ENCODE results near the gene INHBE. TPM values are rescaled to one million over a fixed set of nuclear protein-coding genes. Genes with fewer than 3 reads are reported as not detected.

INHBE gene
- total and polyA plus RNA-seq, 12 donors, result 0.01 to 1.2 (median 0.38) TPM; not detected in 5

GRCh38 chr12:57454213-57454565 is 918 bp upstream of the INHBE start:
- H3K4me1 ChIP-seq, result peaks cover 0 to 33% (median 14%) of the 10 kb centered on the region in 9 donors
- no peak overlapping the region for H3K4me3 ChIP-seq
- H3K36me3 ChIP-seq, result no peaks in the 10 kb centered on the region
- intact Hi-C loops (cut with DNase I), result loop anchor here in 5 of 10 donors (2.0 to 10.0 kb wide), 5 partner anchors 142 to 192 kb away; no protein-coding TSS in a partner anchor
- ATAC-seq, result no peak
- DNase-seq, result no peak
- no peaks in the 10 kb centered on the region for H3K9me3 ChIP-seq
- WGBS, 2 donors, result 98 to 100% methylated on average over 2 of the region's 2 CpGs
- H3K27me3 ChIP-seq, result no peaks in the 10 kb centered on the region
- no peak overlapping the region for H3K27ac ChIP-seq
- TF ChIP-seq CTCF (IDR thresholded peaks at IDR 0.05), result no peak

GRCh38 chr12:57455374-57456144 is 452 bp downstream of the INHBE start:
- WGBS, 2 donors, result 51 to 57% methylated on average over 10 of the region's 10 CpGs
- ATAC-seq (no peak), DNase-seq (no peak)
- H3K36me3 ChIP-seq, result no peaks in the 10 kb centered on the region
- no peak overlapping the region for H3K27ac ChIP-seq
- H3K27me3 ChIP-seq, result peaks cover 0 to 4% (median 0%) of the 10 kb centered on the region in 7 donors
- intact Hi-C loops (cut with DNase I), result loop anchor here in 4 of 10 donors (2.0 to 10.0 kb wide), 4 partner anchors 147 to 193 kb away; partner anchors contain the start of gene B4GALNT1 (in 2 of the 4)
- TF ChIP-seq CTCF (IDR thresholded peaks at IDR 0.05), result no peak
- H3K9me3 ChIP-seq, result no peaks in the 10 kb centered on the region
- H3K4me1 ChIP-seq, result peaks cover 0 to 39% (median 21%) of the 10 kb centered on the region in 9 donors
- H3K4me3 ChIP-seq, result no peak overlapping the region

GRCh38 chr12:57456145-57456700 is 1.1 kb downstream of the INHBE start:
- DNase-seq (no peak), ATAC-seq (no peak)
- Histone ChIP-seq H3K27ac (no peak overlapping the region), H3K36me3 (no peaks in the 10 kb centered on the region), H3K4me3 (no peak overlapping the region), H3K27me3 (peaks cover 0 to 10% (median 0%) of the 10 kb centered on the region in 7 donors), H3K4me1 (peaks cover 3 to 45% (median 28%) of the 10 kb centered on the region in 9 donors), H3K9me3 (no peaks in the 10 kb centered on the region)
- intact Hi-C loops (cut with DNase I), result loop anchor here in 4 of 10 donors (5.0 to 10.0 kb wide), 3 partner anchors 169 to 194 kb away; partner anchors contain the start of gene B4GALNT1 (in 2 of the 4)
- WGBS, 2 donors, result 37 to 38% methylated on average over 15 of the region's 15 CpGs
- peak; percentile 16 to 58 (median 53) for TF ChIP-seq CTCF (IDR thresholded peaks at IDR 0.05)

GRCh38 chr12:57456737-57457490 is 1.8 kb downstream of the INHBE start:
- ATAC-seq, result no peak

More at GRCh38 chr12:57456737-57457490, 1.8 kb downstream of the INHBE start:
- no peak for TF ChIP-seq CTCF (IDR thresholded peaks at IDR 0.05)
- Histone ChIP-seq H3K9me3 (no peaks in the 10 kb centered on the region), H3K36me3 (no peaks in the 10 kb centered on the region), H3K27ac (no peak overlapping the region), H3K4me3 (no peak overlapping the region), H3K27me3 (peaks cover 0 to 17% (median 0%) of the 10 kb centered on the region in 7 donors), H3K4me1 (peaks cover 5 to 44% (median 30%) of the 10 kb centered on the region in 9 donors)
- no peak for DNase-seq
- 92 to 93% methylated on average over 6 of the region's 6 CpGs for WGBS, 2 donors
- intact Hi-C loops (cut with DNase I), result loop anchor here in 4 of 10 donors (5.0 to 10.0 kb wide), 3 partner anchors 168 to 195 kb away; partner anchors contain the start of gene B4GALNT1 (in 2 of the 4)
